NCI-H2107 (cell line): ENCODE measurements around the gene IQCN.

Experiments used
- DNase-seq: peaks from one replicate; lab custom pipeline; 2025; lab: John Stamatoyannopoulos, UW

IQCN gene, protein sequence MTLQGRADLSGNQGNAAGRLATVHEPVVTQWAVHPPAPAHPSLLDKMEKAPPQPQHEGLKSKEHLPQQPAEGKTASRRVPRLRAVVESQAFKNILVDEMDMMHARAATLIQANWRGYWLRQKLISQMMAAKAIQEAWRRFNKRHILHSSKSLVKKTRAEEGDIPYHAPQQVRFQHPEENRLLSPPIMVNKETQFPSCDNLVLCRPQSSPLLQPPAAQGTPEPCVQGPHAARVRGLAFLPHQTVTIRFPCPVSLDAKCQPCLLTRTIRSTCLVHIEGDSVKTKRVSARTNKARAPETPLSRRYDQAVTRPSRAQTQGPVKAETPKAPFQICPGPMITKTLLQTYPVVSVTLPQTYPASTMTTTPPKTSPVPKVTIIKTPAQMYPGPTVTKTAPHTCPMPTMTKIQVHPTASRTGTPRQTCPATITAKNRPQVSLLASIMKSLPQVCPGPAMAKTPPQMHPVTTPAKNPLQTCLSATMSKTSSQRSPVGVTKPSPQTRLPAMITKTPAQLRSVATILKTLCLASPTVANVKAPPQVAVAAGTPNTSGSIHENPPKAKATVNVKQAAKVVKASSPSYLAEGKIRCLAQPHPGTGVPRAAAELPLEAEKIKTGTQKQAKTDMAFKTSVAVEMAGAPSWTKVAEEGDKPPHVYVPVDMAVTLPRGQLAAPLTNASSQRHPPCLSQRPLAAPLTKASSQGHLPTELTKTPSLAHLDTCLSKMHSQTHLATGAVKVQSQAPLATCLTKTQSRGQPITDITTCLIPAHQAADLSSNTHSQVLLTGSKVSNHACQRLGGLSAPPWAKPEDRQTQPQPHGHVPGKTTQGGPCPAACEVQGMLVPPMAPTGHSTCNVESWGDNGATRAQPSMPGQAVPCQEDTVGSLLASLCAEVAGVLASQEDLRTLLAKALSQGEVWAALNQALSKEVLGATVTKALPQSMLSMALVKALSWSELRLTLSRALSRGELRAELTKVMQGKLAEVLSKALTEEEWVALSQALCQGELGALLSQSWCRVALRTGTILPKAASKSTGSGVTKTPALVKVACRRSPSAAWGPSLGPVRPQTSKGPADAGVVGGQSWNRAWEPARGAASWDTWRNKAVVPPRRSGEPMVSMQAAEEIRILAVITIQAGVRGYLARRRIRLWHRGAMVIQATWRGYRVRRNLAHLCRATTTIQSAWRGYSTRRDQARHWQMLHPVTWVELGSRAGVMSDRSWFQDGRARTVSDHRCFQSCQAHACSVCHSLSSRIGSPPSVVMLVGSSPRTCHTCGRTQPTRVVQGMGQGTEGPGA (N-terminal part only)

DNA sequence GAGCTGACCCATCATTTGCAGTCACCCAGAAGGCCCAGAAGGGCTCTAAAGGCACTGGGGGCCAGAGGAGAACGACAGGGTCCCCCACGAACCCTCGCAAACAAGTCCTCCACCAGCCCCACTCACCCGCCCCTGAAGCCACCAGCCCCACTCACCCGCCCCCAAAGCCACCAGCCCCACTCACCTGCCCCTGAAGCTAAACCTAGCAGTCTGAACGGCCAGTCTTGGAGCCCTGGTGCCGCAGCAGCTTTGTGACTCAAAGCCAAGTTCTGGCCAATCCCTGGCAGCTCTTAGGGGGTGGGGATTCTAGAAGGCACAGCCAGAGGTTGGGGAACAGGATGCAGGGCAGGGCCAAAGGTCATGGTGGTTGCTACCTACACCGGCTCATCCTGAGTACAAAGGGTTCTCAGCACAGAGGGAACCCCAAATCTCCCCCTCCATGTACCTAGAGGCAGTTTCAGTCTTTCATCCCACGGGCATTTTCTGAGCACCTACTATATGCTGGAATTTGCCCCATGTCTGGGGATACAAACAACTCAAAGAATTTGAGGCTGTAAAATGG lies at the start of gene IQCN:
TSS of gene IQCN (minus strand) at position 234 of the 562 bp plus-strand sequence. CDS start 4,974 bp downstream, outside the sequence.
- DNase-seq = no peak

- peak; percentile 97 for DNase-seq
Measured at GRCh38 chr19:18322759-18323460, 48.7 kb upstream of the IQCN start, which contains the start of gene LSM4. TSS of gene LSM4 (minus strand) at chr19:18323076. CDS start at chr19:18323020, 56 bp downstream.

DNA sequence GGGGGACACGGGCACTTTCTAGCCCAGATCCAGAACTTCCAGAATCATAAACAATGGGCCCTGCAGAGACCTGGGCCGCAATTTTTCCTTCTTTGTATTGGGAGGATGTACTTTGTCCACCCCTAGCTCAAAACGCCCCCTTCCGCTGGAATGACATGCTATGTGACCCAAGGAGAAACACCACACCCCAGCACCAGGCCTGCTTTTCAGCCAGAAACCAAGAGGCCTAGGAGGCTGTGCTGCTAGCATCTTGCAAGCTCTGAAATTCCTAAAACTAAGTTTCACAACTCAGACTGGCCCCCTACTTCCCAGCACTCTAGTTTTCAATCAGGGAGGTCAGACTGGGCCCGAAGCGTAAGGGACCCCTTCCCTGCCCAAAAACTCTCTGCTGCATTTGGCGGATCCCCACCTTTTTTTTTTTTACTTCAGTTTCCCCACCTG lies 48.1 kb upstream of the IQCN start:
- no peak for DNase-seq

- no peak for DNase-seq
Measured at GRCh38 chr19:18321734-18322102, 47.5 kb upstream of the IQCN start.

GRCh38 chr19:18320865-18321733 lies 46.8 kb upstream of the IQCN start:
- no peak for DNase-seq

DNA sequence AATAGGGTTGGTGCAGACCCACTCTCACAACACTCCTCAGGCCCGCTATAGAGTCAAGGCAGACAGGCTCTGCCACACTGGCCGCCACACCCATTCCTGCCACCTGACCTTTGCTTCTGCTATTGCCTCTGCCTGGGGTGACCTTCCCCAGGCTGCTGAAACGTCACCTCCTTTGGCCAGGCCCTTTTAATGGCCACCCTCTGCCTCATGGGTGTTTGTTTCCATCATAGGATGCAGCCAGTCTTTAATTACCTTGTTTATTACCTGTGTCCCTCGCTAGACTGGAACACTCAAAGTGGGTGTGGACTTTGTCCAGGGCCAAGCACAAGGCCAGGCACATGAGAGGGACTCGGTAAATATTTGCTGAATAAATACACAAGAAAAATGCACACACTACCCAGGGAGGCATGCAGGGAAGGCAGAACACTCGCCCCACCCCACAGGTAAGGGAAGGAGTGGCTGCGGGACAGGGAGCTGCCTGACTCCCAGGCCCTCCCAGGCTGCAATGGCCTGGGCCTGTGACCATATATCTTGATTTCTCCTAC lies 45.4 kb upstream of the IQCN start:
- DNase-seq = no peak

DNA sequence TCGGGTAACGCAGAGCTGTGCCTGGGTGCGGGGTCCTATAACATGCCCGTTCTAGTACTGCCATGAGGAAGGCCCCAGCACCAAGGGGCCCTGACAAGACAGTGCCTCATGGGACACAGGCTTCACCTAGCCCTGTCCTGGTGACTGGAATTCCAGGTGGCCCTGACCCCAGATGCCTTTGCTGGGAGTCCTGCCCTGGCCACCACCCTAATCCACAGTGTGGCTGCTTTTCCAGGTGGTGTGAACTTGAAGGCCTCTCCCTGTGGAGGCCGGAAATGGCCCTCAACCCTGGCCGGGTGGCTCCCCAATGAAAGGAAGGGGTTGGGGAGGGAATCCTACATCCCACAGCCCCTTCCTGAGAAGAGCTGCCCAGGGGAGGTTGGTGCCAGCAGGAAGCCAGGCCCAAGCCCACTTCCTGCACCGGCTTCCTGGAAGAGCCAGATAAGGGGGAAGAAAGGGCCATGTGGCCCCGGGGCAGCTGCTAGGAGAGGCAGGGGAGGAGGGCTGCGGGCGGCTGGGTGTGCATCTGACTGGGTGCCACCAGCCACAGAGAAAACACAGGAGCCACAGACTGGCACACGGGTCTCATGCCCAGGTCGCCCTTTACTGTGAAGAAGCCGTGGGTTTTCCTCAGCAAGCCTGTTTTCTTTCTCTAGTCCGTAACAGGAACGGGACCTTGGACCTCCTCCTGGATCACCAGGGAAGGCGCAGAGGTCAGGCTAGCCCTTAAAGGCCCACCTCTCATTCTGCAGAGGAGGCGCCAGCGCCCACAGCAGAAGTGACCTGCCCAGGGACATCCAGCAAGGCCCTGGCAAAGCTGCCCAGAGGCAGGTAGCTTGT lies 43.9 kb upstream of the IQCN start:
- DNase-seq = no peak

DNA sequence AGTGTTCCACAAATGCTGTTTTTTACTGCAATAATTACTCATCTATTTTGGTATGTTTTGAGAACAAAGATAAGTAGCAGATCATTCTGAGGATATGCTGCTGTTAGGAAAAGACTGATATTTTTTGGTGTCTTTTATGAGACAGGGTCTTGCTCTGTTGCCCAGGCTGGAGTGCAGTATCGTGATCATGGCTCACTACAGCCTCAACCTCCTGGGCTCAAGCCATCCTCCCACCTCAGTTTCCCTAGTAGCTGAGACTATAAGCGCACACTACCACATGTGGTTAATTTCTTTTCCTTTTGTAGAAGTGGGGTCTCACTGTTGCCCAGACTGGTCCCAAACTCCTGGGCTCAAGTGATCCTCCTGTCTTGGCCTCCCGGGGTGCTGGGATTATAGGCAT lies 39.1 kb upstream of the IQCN start:
- no peak for DNase-seq

- no peak for DNase-seq
Measured at GRCh38 chr19:18312092-18312534, 37.9 kb upstream of the IQCN start.

GRCh38 chr19:18311502-18312091 lies 37.3 kb upstream of the IQCN start:
- DNase-seq = no peak

GRCh38 chr19:18310966-18311365 lies 36.7 kb upstream of the IQCN start:
- no peak for DNase-seq

DNA sequence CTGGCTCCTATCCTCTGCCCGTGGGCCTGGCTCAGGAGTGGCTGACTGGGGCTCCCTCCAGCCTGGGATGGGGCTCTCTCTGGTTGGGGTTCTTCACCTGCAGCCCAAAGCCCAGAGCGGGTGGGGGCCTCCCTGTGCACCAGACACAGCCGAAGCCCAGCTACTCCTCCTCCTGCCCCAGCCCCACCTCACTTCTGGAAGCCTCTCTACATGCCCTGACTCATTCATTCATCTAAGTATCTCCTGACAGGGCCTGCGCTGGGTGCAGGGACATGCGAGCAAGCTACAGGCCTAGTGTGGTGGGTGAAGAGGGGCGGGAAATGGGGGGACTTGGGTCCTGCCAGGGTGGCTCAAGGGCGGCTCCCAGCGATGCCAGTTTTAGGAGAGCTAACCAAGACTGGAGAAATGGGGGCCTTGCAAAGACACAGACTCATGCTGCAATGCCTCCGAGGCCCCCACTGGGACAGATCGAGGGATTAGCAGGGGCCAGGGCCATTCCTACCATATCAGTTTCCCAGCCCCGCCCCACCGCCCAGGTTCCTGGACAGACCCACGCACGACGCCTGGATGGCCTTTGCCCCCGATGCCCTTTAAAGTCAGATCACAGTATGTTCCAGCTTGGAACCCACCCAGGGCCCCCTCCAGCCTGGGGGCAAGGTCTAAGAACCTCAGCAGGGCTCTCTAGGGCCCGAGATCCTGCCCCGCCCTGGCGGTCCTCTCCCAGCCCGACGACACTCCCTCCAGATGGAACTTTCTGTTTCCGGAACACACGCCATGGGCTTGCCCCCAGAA lies 36.1 kb upstream of the IQCN start:
- DNase-seq = no peak

DNA sequence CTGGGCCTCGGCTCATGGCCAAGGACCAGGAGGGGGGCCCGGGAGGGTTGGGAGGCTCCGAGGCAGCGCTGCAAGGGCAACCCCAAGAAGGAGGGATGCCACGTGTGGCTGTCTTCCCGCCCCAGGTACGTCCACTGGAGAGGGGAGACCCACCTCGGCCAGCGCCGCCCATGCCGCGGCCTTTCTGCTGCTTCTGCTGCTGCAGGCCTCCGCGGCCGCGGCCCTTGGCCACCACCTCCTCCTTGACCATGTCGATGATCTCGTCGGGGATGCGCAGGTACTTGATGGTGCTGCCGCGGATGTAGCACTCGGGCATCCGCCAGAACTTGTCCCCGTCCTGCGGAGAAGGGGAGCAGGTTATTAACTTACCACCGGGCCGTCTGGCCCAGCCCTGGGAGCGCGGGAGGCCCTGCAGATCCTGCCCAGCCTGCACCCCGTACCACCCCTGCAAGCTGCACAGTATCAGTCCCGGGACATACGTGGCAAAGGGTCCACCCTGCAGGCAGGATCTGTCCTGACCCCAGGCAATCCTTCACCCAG lies 35.3 kb upstream of the IQCN start:
- DNase-seq = no peak

DNA sequence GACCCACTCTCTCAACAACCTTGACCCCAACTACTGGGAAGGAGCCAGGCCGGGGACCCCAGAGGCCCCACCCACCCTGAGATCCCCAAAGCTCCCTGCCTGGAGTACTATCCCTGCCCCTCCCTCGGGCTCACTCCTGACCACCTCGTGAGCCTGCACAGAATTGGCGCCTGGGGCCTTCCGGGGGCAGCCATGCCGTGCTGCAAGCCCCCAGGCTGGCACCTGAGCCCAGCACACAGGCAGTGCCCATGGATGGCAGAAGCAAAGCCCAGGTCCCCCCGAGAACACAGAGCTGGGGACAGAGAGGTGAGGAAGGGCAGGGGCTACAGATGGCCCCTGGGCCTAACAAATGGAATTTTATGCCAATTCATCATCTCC lies 34.7 kb upstream of the IQCN start:
- DNase-seq = no peak

DNA sequence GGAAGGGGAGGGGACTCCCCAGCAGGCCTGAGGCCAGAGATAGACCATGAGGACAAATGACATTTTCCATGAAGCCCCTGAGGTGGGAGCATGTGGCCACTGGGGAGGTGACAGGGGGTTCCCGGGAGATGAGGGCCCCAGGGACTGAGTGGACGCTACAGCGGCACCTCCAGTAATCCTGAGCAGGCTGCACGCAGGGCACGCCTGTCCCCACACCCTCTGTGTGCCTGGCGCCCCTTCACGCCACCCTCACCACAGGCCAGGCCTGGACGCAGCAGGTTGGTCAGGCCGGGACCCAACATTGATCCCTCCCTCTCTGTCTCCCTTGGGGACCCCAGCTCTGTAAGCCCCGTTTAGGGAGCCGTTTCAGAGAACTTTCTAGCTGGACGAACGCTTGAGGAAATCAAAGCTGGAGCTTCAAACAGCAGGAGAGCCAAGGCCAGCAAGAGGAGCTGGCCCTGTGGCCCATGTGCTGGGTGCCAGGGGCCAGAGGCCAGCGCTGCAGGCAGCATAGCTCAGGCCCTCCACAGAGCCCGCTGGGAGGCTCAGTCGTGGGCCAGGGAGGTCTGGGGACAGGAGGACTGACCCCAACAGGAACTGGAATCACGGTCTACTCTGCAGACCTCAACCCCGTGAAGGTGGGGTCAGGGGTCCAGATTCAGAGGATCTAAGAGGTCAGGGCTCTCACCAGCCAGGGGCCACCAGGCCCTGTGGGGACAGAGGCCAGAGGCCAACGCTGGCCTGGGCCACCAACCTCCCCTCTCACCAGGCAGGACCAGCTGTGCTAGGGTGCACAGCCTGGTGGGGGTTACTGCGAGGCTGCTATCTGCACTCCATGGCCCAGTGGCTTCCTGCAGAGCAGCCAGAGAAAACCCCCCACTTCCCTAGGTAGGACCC lies 34.0 kb upstream of the IQCN start:
- DNase-seq = no peak

DNA sequence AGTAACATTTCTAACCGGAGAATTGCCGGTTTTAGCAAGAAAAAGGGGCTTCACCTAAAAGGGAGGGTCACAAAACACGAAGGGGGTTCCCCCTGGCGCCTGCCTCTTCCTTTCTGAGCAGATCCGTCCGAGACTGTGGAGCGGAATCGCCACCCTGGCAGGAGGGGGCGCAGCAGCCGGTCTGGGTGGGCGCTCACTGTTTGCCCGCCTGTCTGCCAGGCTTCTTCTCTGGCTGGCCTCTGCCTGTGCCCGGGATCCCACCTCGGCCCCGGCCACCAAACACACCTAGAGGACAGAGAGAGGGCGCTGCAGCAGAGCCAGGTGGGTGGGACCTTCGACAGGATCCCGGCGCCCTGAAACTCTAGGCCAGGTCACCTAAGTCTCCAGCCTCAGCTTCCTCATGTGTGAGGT lies 33.0 kb upstream of the IQCN start:
- DNase-seq = no peak
